Activated CD4-positive, alpha-beta memory T cell treated with anti-CD3 and anti-CD28 coated beads for 36 hours (primary cell): Measurements from ENCODE around the gene ARL6IP6. TPM values are rescaled to one million over a fixed set of nuclear protein-coding genes. Genes with fewer than 3 reads are reported as not detected.
A peak's percentile ranks its signal among the peaks of the same experiment; 100 is the strongest.

Experiments used
- CTCF ChIA-PET: fragments of 350-600 bp; sonication (Branson Sonifier 250); formaldehyde crosslinking; loops from one replicate; lab custom pipeline; 2021; ENCODE audit warnings: antibody characterized with exemption, inconsistent platforms; lab: Charles Lee
- POLR2A ChIA-PET: fragments of 350-600 bp; sonication (Branson Sonifier 250); formaldehyde crosslinking; loops from one replicate; lab custom pipeline; 2021; ENCODE audit warnings: antibody characterized with exemption; lab: Charles Lee
- DNase-seq: peaks from one replicate; pipeline ENCODE4 v3.0.0-alpha.2; 2020
- H3K27ac Mint-ChIP-seq: one replicate; pipeline ENCODE4 v1.8.0; 2021; ENCODE audit warnings: mixed read lengths
- H3K27me3 Mint-ChIP-seq: one replicate; pipeline ENCODE4 v1.8.0; 2021; ENCODE audit warnings: mixed read lengths
- H3K36me3 Mint-ChIP-seq: one replicate; pipeline ENCODE4 v1.8.0; 2021; ENCODE audit warnings: mixed read lengths
- H3K4me1 Mint-ChIP-seq: one replicate; pipeline ENCODE4 v1.8.0; 2021; ENCODE audit warnings: low read depth, mixed read lengths
- H3K4me3 Mint-ChIP-seq: one replicate; pipeline ENCODE4 v1.8.0; 2021; ENCODE audit warnings: mild to moderate bottlenecking, mixed read lengths
- H3K9me3 Mint-ChIP-seq: one replicate; pipeline ENCODE4 v1.8.0; 2021; ENCODE audit warnings: mixed read lengths
- intact Hi-C: fragments of 100-400 bp; cut with micrococcal nuclease; formaldehyde crosslinking; loops from one replicate; pipeline ENCODE4 v1.15.1; 2023
- total RNA-seq, 2 experiments: library from RNA; stranded (reverse); gene quantifications; one replicate each; pipeline ENCODE4 v1.2.3, GENCODE V29; 2021

ARL6IP6 gene
- 10 to 100 TPM; 27.9 to 29.1 TPM for total RNA-seq

DNA sequence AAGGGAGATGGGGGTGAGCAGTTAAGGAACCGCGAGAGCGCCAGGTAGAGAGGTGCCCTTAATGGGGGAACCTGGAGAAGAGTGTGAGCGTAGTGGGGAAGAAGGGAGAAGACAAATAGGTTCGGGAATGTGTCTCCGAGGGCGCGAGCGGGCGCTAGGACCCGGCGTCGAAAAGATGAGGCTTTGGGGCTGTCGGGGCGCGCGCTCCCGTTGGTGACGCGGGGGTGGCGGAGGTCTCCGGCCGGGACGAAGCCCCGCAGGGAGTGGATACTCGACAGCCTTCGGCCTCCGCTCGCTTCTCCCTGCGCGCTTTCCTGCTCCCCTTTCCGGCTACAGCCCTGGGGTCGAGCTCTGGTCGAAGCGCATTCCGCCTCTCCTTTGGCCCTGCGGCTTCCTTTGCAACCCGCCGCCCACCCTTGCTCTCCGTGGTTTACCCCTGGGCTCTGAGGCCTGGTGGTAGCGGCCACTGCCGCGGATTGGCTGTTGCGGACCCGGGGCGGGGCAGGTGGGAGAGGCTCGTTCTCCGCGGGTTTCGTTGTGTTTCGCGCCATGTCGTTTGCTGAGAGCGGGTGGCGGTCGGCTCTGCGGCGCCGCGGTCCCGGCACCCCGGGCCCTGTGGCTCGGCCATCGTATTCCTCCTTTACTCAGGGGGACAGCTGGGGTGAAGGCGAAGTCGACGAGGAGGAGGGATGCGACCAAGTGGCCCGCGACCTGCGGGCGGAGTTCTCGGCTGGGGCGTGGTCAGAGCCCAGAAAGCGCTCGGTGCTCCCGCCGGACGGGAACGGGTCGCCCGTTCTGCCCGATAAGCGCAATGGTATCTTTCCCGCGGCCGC lies at the start of gene ARL6IP6:
Gene ARL6IP6, plus strand, starts transcription at position 545 of the 833 bp plus-strand sequence. Its CDS starts 5 bp downstream, at position 550.
- peaks cover 39% of the 10 kb centered on the region for H3K36me3 Mint-ChIP-seq
- no peaks in the 10 kb centered on the region for H3K9me3 Mint-ChIP-seq
- H3K4me3 Mint-ChIP-seq: peak within 1 kb of the TSS; percentile 100
- H3K27me3 Mint-ChIP-seq: no peaks in the 10 kb centered on the region
- intact Hi-C loops: loop anchor here (1.0 to 5.0 kb wide), 5 partner anchors 22 to 1431 kb away; partner anchors contain the start of genes ARL5A, NMI and STAM2
- H3K4me1 Mint-ChIP-seq: peaks cover 63% of the 10 kb centered on the region
- H3K27ac Mint-ChIP-seq: peak within 1 kb of the TSS; percentile 100
- ChIA-PET POLR2A (interaction anchor here (1.0 to 3.4 kb wide), 5 partner anchors 11 to 890 kb away, joined by 3 to 32 read pairs (median 7); partner anchors contain the start of gene ARL5A), CTCF (interaction anchor here (1.2 kb wide), 1 partner anchor 145 kb away, joined by 3 read pairs; no protein-coding TSS in a partner anchor)
- DNase-seq: peak; percentile 94

DNA sequence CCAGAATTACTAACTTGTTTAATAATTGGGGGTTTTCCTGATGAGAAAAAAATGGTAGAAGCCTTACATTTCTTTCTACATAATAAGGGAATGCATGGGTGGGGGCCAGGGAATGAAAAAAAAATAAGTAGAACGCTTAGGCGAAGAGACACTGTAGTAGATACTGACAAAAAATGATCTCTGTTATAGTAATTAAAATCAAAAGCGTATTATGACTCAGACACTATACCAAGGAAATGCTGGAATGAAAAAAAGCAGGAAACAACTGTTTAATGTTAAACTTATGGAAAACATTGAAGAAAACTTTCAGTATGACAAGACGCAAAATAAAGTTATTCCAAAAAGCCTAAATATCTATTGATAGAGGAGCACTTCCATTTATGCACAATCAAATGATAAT lies 44.1 kb upstream of the ARL6IP6 start:
- no peaks in the 10 kb centered on the region for H3K27me3 Mint-ChIP-seq
- H3K27ac Mint-ChIP-seq: no peak overlapping the region
- no peak for DNase-seq
- H3K4me3 Mint-ChIP-seq: no peak overlapping the region
- peaks cover 10% of the 10 kb centered on the region for H3K4me1 Mint-ChIP-seq
- POLR2A ChIA-PET: no interaction called here
- no peaks in the 10 kb centered on the region for H3K9me3 Mint-ChIP-seq
- intact Hi-C loops: no loop called here
- H3K36me3 Mint-ChIP-seq: peaks cover 33% of the 10 kb centered on the region
- CTCF ChIA-PET: interaction anchor here (0.5 kb wide), 1 partner anchor 76 kb away, joined by 3 read pairs; no protein-coding TSS in a partner anchor

DNA sequence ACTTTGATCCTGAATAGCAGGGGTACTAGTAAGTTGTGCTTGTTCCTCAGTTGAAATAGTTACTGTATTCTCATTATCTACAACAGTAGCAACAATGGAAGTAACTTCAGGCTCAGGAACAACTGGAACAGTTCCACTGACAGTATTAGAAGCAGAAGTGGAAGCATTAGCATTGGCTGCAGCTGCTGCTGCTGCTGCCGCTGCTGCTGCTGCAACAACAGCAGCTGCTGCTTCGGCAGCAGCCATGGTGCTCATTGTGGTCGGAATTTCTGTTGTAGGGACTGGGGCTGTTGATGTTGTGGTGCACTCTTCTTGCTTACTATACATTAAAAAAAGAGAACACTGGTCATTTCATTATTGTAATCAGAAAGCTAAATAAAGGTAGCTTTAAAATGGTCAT lies 42.0 kb upstream of the ARL6IP6 start:
- no peak for DNase-seq
- H3K27ac Mint-ChIP-seq: no peak overlapping the region
- no peak overlapping the region for H3K4me3 Mint-ChIP-seq
- intact Hi-C loops: loop anchor here (5.0 kb wide), 1 partner anchor 41 kb away; the partner anchor contains the start of genes ARL6IP6 and PRPF40A
- H3K9me3 Mint-ChIP-seq: no peaks in the 10 kb centered on the region
- no peaks in the 10 kb centered on the region for H3K27me3 Mint-ChIP-seq
- peaks cover 10% of the 10 kb centered on the region for H3K4me1 Mint-ChIP-seq
- peaks cover 34% of the 10 kb centered on the region for H3K36me3 Mint-ChIP-seq
- ChIA-PET POLR2A (no interaction called here), CTCF (interaction anchor here (0.8 to 1.5 kb wide), 2 partner anchors 39 to 64 kb away, joined by 3 to 4 read pairs; no protein-coding TSS in a partner anchor)

- POLR2A ChIA-PET: no interaction called here
- Mint-ChIP-seq H3K27me3 (no peaks in the 10 kb centered on the region), H3K9me3 (no peaks in the 10 kb centered on the region), H3K36me3 (peaks cover 35% of the 10 kb centered on the region), H3K4me1 (peaks cover 22% of the 10 kb centered on the region), H3K27ac (no peak overlapping the region), H3K4me3 (no peak overlapping the region)
- no peak for DNase-seq
- CTCF ChIA-PET: no interaction called here
- intact Hi-C loops: loop anchor here (5.0 kb wide), 1 partner anchor 38 kb away; the partner anchor contains the start of genes ARL6IP6 and PRPF40A
Observed at GRCh38 chr2:152678808-152679207, 39.6 kb upstream of the ARL6IP6 start.

GRCh38 chr2:152682663-152683062 lies 35.8 kb upstream of the ARL6IP6 start:
- peaks cover 31% of the 10 kb centered on the region for H3K36me3 Mint-ChIP-seq
- ChIA-PET CTCF (no interaction called here), POLR2A (no interaction called here)
- H3K27ac Mint-ChIP-seq: no peak overlapping the region
- H3K4me3 Mint-ChIP-seq: no peak overlapping the region
- DNase-seq: no peak
- intact Hi-C loops: no loop called here
- no peaks in the 10 kb centered on the region for H3K27me3 Mint-ChIP-seq
- peaks cover 33% of the 10 kb centered on the region for H3K4me1 Mint-ChIP-seq
- no peaks in the 10 kb centered on the region for H3K9me3 Mint-ChIP-seq

- Mint-ChIP-seq H3K27ac (no peak overlapping the region), H3K4me3 (no peak overlapping the region), H3K36me3 (peaks cover 31% of the 10 kb centered on the region), H3K27me3 (no peaks in the 10 kb centered on the region), H3K4me1 (peaks cover 33% of the 10 kb centered on the region), H3K9me3 (no peaks in the 10 kb centered on the region)
- ChIA-PET POLR2A (no interaction called here), CTCF (no interaction called here)
- intact Hi-C loops: no loop called here
- no peak for DNase-seq
Observed at GRCh38 chr2:152683400-152683799, 35.0 kb upstream of the ARL6IP6 start.

DNA sequence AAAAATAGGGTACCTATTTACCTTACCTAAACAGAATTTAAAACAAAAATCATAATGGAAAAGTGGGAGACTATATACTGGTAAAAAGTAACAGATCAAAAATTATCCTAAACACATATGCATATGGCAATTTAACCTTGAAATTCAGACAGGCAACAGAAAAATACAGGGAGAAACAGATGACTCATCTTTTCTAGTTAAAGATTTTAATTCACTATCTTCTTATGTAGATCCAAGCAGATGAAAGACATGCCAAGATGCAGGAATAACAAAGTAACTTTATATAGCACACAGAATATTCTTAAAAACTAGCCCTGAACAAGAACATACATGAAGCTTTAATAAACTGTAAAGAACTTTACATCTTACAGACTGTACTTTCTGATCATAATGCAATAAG lies 32.1 kb upstream of the ARL6IP6 start:
- Mint-ChIP-seq H3K27ac (no peak overlapping the region), H3K27me3 (no peaks in the 10 kb centered on the region), H3K4me3 (no peak overlapping the region), H3K4me1 (peaks cover 33% of the 10 kb centered on the region), H3K9me3 (no peaks in the 10 kb centered on the region), H3K36me3 (peaks cover 31% of the 10 kb centered on the region)
- no peak for DNase-seq
- intact Hi-C loops: no loop called here
- ChIA-PET POLR2A (no interaction called here), CTCF (no interaction called here)

DNA sequence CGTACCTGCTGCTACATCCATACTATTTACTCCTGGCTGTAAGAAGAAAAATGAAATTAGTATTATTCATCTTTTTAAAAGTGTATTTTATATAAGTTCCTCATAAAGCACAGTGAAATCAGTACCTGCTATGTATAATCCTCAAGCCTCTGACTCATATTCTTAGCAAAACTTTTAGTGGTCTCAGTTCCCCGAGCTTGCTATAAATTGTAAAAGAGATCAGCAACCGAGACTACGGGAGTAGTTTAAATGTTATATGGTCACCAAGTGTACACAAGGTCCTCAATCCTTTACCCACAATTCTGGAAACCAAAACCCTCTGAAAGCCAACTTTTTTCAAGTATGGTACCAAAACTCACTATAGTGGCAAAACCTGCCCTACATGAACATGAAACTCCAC lies 25.4 kb upstream of the ARL6IP6 start:
- intact Hi-C loops: loop anchor here (2.0 to 5.0 kb wide), 2 partner anchors 120 to 276 kb away; no protein-coding TSS in a partner anchor
- no peak overlapping the region for H3K4me3 Mint-ChIP-seq
- POLR2A ChIA-PET: interaction anchor here (2.2 kb wide), 1 partner anchor 24 kb away, joined by 32 read pairs; the partner anchor contains the start of genes ARL6IP6 and PRPF40A

GRCh38 chr2:152694161-152694661 lies 24.2 kb upstream of the ARL6IP6 start:
- intact Hi-C loops: loop anchor here (1.0 to 5.0 kb wide), 2 partner anchors 23 to 277 kb away; partner anchors contain the start of gene PRPF40A
- Mint-ChIP-seq H3K9me3 (no peaks in the 10 kb centered on the region), H3K4me3 (peak overlapping the region; percentile 60), H3K27me3 (no peaks in the 10 kb centered on the region), H3K27ac (peak overlapping the region; percentile 80), H3K4me1 (peaks cover 40% of the 10 kb centered on the region), H3K36me3 (peaks cover 14% of the 10 kb centered on the region)
- DNase-seq: peak; percentile 71
- CTCF ChIA-PET: interaction anchor here (0.5 to 2.0 kb wide), 4 partner anchors 12 to 518 kb away, joined by 3 to 8 read pairs (median 4); partner anchors contain the start of genes PRPF40A and STAM2
- POLR2A ChIA-PET: interaction anchor here (0.6 to 2.2 kb wide), 3 partner anchors 18 to 622 kb away, joined by 4 to 32 read pairs (median 6); partner anchors contain the start of genes ARL6IP6 and PRPF40A

More for the DNA sequence above, 25.4 kb upstream of the ARL6IP6 start:
- peaks cover 17% of the 10 kb centered on the region for H3K36me3 Mint-ChIP-seq
- CTCF ChIA-PET: interaction anchor here (2.0 kb wide), 1 partner anchor 24 kb away, joined by 8 read pairs; the partner anchor contains the start of gene PRPF40A
- DNase-seq: no peak
- H3K4me1 Mint-ChIP-seq: peaks cover 38% of the 10 kb centered on the region
- no peaks in the 10 kb centered on the region for H3K27me3 Mint-ChIP-seq
- peak overlapping the region; percentile 49 for H3K27ac Mint-ChIP-seq
- H3K9me3 Mint-ChIP-seq: no peaks in the 10 kb centered on the region

GRCh38 chr2:152695763-152696162 lies 22.7 kb upstream of the ARL6IP6 start:
- Mint-ChIP-seq H3K9me3 (no peaks in the 10 kb centered on the region), H3K27ac (peak overlapping the region; percentile 45), H3K4me1 (peaks cover 46% of the 10 kb centered on the region), H3K4me3 (no peak overlapping the region), H3K36me3 (peaks cover 14% of the 10 kb centered on the region), H3K27me3 (no peaks in the 10 kb centered on the region)
- no peak for DNase-seq
- ChIA-PET POLR2A (no interaction called here), CTCF (interaction anchor here (1.9 kb wide), 1 partner anchor 20 kb away, joined by 4 read pairs; no protein-coding TSS in a partner anchor)
- intact Hi-C loops: no loop called here

DNA sequence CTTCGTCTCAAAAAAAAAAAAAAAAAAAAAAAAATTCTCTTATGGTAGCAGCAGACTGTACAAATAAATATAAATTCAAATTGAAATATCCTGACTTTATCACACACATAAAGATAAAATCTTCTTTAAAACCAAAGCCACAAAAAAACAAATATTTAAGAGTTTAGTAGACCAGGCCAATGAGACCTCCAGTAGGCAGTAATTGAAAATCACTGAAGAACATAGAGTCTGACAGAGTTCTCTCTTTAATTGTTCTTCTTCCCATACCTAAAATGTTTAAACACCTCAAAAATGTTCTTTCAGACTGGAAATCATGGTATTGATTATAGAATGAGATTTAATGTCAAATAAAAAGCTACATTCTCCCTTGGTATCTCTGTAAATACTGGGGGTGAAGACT lies 21.9 kb upstream of the ARL6IP6 start:
- H3K27me3 Mint-ChIP-seq: no peaks in the 10 kb centered on the region
- H3K4me1 Mint-ChIP-seq: peaks cover 51% of the 10 kb centered on the region
- no peak overlapping the region for H3K4me3 Mint-ChIP-seq
- intact Hi-C loops: no loop called here
- DNase-seq: no peak
- H3K27ac Mint-ChIP-seq: no peak overlapping the region
- peaks cover 5% of the 10 kb centered on the region for H3K9me3 Mint-ChIP-seq
- H3K36me3 Mint-ChIP-seq: peaks cover 16% of the 10 kb centered on the region
- CTCF ChIA-PET: interaction anchor here (0.7 to 1.9 kb wide), 2 partner anchors 17 to 19 kb away, joined by 3 to 4 read pairs; no protein-coding TSS in a partner anchor
- POLR2A ChIA-PET: interaction anchor here (2.1 kb wide), 1 partner anchor 20 kb away, joined by 8 read pairs; the partner anchor contains the start of gene PRPF40A
